Glutamatergic neuron (in vitro differentiated cells): ENCODE data around the gene LTB4R. TPM values are rescaled to one million over a fixed set of nuclear protein-coding genes. Genes with fewer than 3 reads are reported as not detected.

Experiments
- DNase-seq: peaks from one replicate; pipeline ENCODE4 v3.0.0; 2022
- H3K27ac Mint-ChIP-seq: one replicate; pipeline ENCODE4 v1.8.0; 2020; ENCODE audit warnings: mild to moderate bottlenecking, mixed read lengths, inconsistent platforms; ENCODE audit not compliant: unreplicated experiment
- H3K27me3 Mint-ChIP-seq: one replicate; pipeline ENCODE4 v1.8.0; 2020; ENCODE audit warnings: mild to moderate bottlenecking, moderate library complexity, mixed read lengths, inconsistent platforms; ENCODE audit not compliant: unreplicated experiment
- H3K36me3 Mint-ChIP-seq: one replicate; pipeline ENCODE4 v1.8.0; 2020; ENCODE audit warnings: mild to moderate bottlenecking, mixed read lengths, inconsistent platforms; ENCODE audit not compliant: unreplicated experiment
- H3K4me1 Mint-ChIP-seq: one replicate; pipeline ENCODE4 v1.8.0; 2020; ENCODE audit warnings: mild to moderate bottlenecking, low read depth, mixed read lengths, inconsistent platforms; ENCODE audit not compliant: unreplicated experiment
- H3K4me3 Mint-ChIP-seq: one replicate; pipeline ENCODE4 v1.8.0; 2020; ENCODE audit warnings: mild to moderate bottlenecking, mixed read lengths, inconsistent platforms; ENCODE audit not compliant: unreplicated experiment
- H3K9me3 Mint-ChIP-seq: one replicate; pipeline ENCODE4 v1.8.0; 2020; ENCODE audit warnings: mild to moderate bottlenecking, moderate library complexity, mixed read lengths, inconsistent platforms; ENCODE audit not compliant: unreplicated experiment
- total RNA-seq: library from RNA; stranded (reverse); fragmentation: NEBNext Ultra II Directional; extraction: Animal tissue kit (Norgen Biotek cat#: 25700); gene quantifications from one replicate; pipeline ENCODE4 v1.2.1, GENCODE V29; 2021; ENCODE audit not compliant: unreplicated experiment
- TF ChIP-seq, protein P1 (sequence below): fragments of 200-600 bp; sonication (generic); IDR thresholded peaks from one replicate; pipeline ENCODE4 v1.5.0; 2021; ENCODE audit not compliant: partially characterized antibody, unreplicated experiment

LTB4R gene
- total RNA-seq, 1 donor from 2014 or later = 7.1 TPM

DNA sequence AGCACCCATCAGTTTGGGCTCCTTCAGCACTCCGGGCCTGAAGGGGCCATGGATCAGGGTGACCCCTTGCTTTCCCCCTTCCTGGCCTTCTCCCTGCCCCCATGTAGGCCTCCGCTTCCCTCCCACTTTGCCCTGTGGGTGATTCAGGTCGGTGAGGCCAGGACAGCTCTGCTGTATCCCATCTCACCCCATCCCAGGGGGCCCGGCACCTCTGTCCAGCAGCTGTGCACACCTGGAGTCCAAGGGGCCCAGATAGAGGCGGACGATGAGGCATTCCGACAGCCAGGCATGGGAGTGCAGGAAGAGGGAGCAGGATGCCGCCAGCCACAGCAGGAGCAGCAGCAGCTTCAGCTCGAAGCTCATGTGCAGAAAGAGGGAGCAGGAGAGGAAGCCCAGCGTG lies 11.4 kb downstream of the LTB4R start:
- H3K4me3 Mint-ChIP-seq = no peak overlapping the region
- H3K9me3 Mint-ChIP-seq = peaks cover 2% of the 10 kb centered on the region
- no peaks in the 10 kb centered on the region for H3K4me1 Mint-ChIP-seq
- DNase-seq = no peak
- TF ChIP-seq, protein P1, sequence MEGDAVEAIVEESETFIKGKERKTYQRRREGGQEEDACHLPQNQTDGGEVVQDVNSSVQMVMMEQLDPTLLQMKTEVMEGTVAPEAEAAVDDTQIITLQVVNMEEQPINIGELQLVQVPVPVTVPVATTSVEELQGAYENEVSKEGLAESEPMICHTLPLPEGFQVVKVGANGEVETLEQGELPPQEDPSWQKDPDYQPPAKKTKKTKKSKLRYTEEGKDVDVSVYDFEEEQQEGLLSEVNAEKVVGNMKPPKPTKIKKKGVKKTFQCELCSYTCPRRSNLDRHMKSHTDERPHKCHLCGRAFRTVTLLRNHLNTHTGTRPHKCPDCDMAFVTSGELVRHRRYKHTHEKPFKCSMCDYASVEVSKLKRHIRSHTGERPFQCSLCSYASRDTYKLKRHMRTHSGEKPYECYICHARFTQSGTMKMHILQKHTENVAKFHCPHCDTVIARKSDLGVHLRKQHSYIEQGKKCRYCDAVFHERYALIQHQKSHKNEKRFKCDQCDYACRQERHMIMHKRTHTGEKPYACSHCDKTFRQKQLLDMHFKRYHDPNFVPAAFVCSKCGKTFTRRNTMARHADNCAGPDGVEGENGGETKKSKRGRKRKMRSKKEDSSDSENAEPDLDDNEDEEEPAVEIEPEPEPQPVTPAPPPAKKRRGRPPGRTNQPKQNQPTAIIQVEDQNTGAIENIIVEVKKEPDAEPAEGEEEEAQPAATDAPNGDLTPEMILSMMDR = no peak
- H3K36me3 Mint-ChIP-seq = no peaks in the 10 kb centered on the region
- no peak overlapping the region for H3K27ac Mint-ChIP-seq
- H3K27me3 Mint-ChIP-seq = peaks cover 11% of the 10 kb centered on the region

DNA sequence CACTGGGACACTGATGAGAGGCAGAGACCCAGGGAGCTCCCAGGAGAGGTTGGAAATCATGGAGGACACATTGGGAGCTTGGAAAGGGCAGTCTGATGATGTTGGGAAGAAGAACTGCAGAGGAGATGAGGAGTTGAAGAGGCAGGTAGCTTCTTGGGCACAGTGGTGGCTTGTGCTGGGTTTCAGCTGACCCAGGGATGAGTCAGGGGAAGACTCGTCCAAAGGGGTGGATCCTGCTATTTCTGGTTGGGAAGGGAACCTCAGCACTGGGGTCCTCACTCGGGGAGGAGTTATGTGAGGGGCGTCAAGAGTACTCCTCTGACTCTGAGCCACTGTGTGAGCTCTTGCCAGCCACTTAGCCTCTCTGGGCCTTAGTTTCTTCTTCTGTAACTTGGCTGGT lies 12.0 kb downstream of the LTB4R start:
- Mint-ChIP-seq H3K4me1 (no peaks in the 10 kb centered on the region), H3K9me3 (peaks cover 2% of the 10 kb centered on the region), H3K4me3 (no peak overlapping the region), H3K27ac (no peak overlapping the region), H3K36me3 (no peaks in the 10 kb centered on the region), H3K27me3 (peaks cover 10% of the 10 kb centered on the region)
- DNase-seq = no peak
- TF ChIP-seq, protein P1 = no peak

DNA sequence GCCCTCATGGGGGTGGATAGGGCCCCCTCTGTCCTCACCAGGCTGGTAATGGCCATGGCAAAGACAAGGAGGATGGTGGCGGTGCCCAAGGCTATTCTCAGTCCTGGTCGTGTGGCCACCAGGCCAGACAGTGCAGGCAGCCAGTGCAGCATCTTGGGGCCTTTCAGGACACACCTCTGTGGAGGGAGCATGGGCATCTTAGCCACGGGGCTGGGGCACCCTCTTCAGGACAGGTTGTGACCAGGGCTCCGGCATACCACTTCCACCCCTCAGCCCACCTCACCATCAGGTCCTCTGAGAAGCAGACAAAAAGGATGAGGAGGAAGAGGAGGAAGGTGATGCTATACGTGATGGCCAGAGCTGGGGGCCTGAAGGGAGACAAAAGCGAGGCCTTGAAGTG lies 12.7 kb downstream of the LTB4R start:
- Mint-ChIP-seq H3K36me3 (no peaks in the 10 kb centered on the region), H3K27me3 (peaks cover 8% of the 10 kb centered on the region), H3K4me1 (no peaks in the 10 kb centered on the region), H3K4me3 (no peak overlapping the region), H3K9me3 (no peaks in the 10 kb centered on the region), H3K27ac (no peak overlapping the region)
- no peak for DNase-seq
- TF ChIP-seq, protein P1 = no peak

DNA sequence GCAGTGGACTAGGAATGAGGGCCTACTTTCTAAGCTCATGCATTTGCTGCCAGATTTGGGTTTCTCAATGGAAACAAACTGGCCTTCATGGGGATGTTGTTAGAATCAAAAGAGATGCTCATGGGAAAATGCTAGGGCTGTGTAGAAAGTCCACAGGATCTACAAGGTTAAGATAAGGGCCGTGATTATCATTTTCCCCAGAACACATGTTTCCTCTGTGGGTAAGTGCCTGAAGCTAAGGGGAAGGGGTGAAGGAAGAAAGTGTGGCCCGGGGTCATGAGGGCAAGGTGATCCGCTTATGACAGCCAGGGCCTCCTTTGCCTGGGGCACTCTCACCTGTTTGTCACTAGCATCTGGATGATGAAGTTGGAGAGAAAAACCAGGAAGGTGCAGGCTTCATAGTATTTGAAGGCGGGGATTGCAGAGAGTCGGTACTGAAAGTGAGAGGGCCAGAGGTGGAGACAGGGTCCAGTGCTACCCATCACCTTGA lies 13.8 kb downstream of the LTB4R start:
- Mint-ChIP-seq H3K27me3 (peaks cover 5% of the 10 kb centered on the region), H3K27ac (peak overlapping the region; percentile 28), H3K4me3 (no peak overlapping the region), H3K9me3 (no peaks in the 10 kb centered on the region), H3K4me1 (no peaks in the 10 kb centered on the region), H3K36me3 (no peaks in the 10 kb centered on the region)
- no peak for DNase-seq
- TF ChIP-seq, protein P1 = no peak

DNA sequence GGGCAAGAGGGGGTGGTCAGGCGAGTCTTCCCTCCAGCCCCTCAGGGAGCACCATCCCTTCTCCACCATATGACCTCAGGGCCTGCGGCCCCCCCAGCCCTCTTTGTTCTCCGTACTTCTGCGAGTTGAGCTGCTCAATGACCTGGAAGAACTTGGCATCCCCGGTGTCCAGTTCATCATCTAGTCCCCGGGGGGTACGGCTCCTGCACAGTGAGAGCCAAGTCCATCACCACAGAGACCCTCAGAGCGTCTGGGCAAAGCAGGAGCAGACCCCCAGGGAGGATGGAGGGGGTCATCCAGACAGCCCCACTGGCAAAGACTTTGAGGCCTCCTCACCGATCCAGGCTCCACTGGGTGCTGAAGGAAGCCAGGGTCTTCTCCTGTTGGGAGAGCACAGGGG lies 14.7 kb downstream of the LTB4R start:
- peaks cover 3% of the 10 kb centered on the region for H3K9me3 Mint-ChIP-seq
- TF ChIP-seq, protein P1 = no peak
- no peak overlapping the region for H3K4me3 Mint-ChIP-seq

More for the DNA sequence above, 14.7 kb downstream of the LTB4R start:
- Mint-ChIP-seq H3K36me3 (no peaks in the 10 kb centered on the region), H3K4me1 (no peaks in the 10 kb centered on the region), H3K27me3 (peaks cover 10% of the 10 kb centered on the region), H3K27ac (no peak overlapping the region)
- no peak for DNase-seq
